KMS-11 (cell line): ENCODE data around the gene HIF3A.
A peak's percentile ranks its signal among the peaks of the same experiment; 100 is the strongest.

Experiments used
- H2AFZ ChIP-seq: fragments of 200-600 bp; sonication (generic); 2 replicates; pipeline ENCODE4 v1.6.1; 2016; ENCODE audit warnings: antibody characterized with exemption, mixed run types, low read depth
- H3K27ac ChIP-seq: fragments of 200-600 bp; sonication (generic); 2 replicates; pipeline ENCODE4 v1.6.1; 2016; ENCODE audit warnings: mild to moderate bottlenecking, mixed run types
- H3K27me3 ChIP-seq: fragments of 200-600 bp; sonication (generic); 2 replicates; pipeline ENCODE4 v1.6.1; 2017; ENCODE audit warnings: mild to moderate bottlenecking, low read depth, mixed run types, moderate library complexity; ENCODE audit not compliant: insufficient read depth
- H3K36me3 ChIP-seq: fragments of 200-600 bp; sonication (generic); 2 replicates; pipeline ENCODE4 v1.6.1; 2017; ENCODE audit warnings: mild to moderate bottlenecking, mixed run types; ENCODE audit not compliant: insufficient read depth
- H3K4me1 ChIP-seq: fragments of 200-600 bp; sonication (generic); 2 replicates; pipeline ENCODE4 v1.6.1; 2016; ENCODE audit warnings: mild to moderate bottlenecking, low read depth, mixed run types; ENCODE audit not compliant: poor library complexity, severe bottlenecking
- H3K4me2 ChIP-seq: fragments of 200-600 bp; sonication (generic); 2 replicates; pipeline ENCODE4 v1.7.0; 2016; ENCODE audit warnings: mild to moderate bottlenecking, mixed run types
- H3K4me3 ChIP-seq: fragments of 200-600 bp; sonication (generic); IDR thresholded peaks from 2 replicates; pipeline ENCODE4 v1.6.1; 2017; ENCODE audit warnings: low read depth, low read length, mixed read lengths; ENCODE audit not compliant: insufficient read depth
- H3K79me2 ChIP-seq: fragments of 200-600 bp; sonication (generic); 2 replicates; pipeline ENCODE4 v1.6.1; 2016; ENCODE audit warnings: low read depth, mixed run types; ENCODE audit not compliant: insufficient read depth
- H3K9ac ChIP-seq: fragments of 200-600 bp; sonication (generic); 2 replicates; pipeline ENCODE4 v1.6.1; 2016; ENCODE audit warnings: mild to moderate bottlenecking, mixed run types
- H4K20me1 ChIP-seq: fragments of 200-600 bp; sonication (generic); 2 replicates; pipeline ENCODE4 v1.6.1; 2016; ENCODE audit warnings: mild to moderate bottlenecking, mixed run types; ENCODE audit not compliant: insufficient read depth
- CTCF ChIP-seq: fragments of 200-600 bp; sonication (generic); conservative IDR thresholded peaks from 2 replicates; pipeline ENCODE4 v1.6.1; 2017; ENCODE audit warnings: low read depth, mild to moderate bottlenecking, antibody characterized with exemption, low read length, moderate library complexity, mixed read lengths

Gene HIF3A

GRCh38 chr19:46350029-46350757 is 53.4 kb downstream of the HIF3A start:
- peaks cover 30% of the 10 kb centered on the region for H3K4me1 ChIP-seq
- H3K27ac ChIP-seq, result no peak overlapping the region
- peaks cover 6% of the 10 kb centered on the region; the same call in 1 of the 2 replicates for H3K36me3 ChIP-seq
- no peaks in the 10 kb centered on the region; the same call in 1 of the 2 replicates for H4K20me1 ChIP-seq
- TF ChIP-seq CTCF, result no peak
- 0 out of 2 replicates have a peak overlapping the region, but pooled peaks have one; percentile 85 for H3K4me2 ChIP-seq
- H3K4me3 ChIP-seq, result no peak overlapping the region
- H3K9ac ChIP-seq, result no peak overlapping the region
- no peaks in the 10 kb centered on the region for H3K27me3 ChIP-seq
- no peak overlapping the region for H2AFZ ChIP-seq
- H3K79me2 ChIP-seq, result peaks cover 49% of the 10 kb centered on the region

DNA sequence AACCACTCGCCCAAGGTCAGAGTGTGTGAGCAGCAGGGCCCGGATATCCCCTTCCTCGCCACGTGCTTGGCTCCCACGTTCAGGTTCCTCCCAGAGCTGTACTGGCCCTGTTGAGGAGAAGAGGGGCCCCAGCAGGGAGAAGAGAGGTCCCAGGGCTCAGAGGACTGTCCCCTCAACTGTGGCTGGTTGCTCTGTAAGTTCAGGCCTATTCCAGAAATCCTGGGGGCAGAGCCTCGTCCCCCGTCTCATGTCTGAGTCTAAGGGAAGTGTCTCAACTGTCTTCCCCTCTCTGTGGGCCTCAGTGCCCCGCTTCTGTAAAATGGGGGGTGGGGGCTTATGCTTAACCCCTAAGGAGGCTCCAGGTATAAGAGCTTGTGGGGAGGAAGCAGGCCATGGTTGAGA is 53.9 kb downstream of the HIF3A start:
- Histone ChIP-seq H3K9ac (no peak overlapping the region), H3K27ac (no peak overlapping the region), H3K36me3 (peaks cover 6% of the 10 kb centered on the region; the same call in 1 of the 2 replicates), H2AFZ (no peak overlapping the region), H3K4me1 (peaks cover 30% of the 10 kb centered on the region), H3K4me2 (no peak overlapping the region), H3K79me2 (peaks cover 49% of the 10 kb centered on the region), H4K20me1 (no peaks in the 10 kb centered on the region; the same call in 1 of the 2 replicates), H3K27me3 (no peaks in the 10 kb centered on the region), H3K4me3 (no peak overlapping the region)
- no peak for TF ChIP-seq CTCF

DNA sequence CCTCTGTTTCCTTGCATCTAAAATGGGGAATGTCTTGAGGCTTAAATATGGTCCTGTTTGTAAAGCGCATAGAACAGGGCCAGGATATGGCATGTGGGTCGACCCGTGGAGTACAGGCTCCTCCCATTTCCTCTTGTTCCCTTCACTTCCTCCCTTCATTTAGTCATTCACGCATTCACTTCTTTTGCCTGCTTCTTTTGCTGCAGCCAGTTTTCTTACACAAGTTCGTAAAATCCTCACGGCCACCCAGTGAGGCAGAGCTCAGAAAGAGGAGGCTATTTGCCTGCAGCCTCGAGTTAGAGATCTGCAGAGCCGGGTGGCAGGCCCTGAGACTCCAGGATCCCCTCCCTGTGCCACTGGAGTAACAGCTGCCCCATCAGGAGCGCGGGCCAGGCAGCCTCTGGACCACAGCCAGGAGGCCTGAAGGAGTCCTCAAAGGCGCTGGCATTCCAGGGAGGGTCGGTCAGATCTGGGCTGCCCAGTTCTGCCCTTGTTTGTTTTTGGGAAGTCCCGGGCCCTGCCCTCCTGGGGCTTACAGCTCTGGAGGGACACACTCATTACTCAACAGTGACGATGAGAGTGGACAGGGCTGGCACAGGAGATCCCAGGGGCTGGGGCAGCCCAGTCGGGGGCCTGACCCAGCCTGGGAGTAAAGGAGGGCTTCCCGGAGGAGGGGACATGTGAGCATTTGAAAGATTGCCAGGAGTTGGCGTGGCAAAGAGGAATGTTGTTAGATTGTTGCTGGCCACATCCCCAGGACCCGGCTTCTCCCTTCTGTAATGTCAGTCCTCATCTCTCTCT is 54.6 kb downstream of the HIF3A start:
- H4K20me1 ChIP-seq, result no peaks in the 10 kb centered on the region; the same call in 1 of the 2 replicates
- no peak overlapping the region for H3K27ac ChIP-seq
- no peak overlapping the region for H2AFZ ChIP-seq
- H3K27me3 ChIP-seq, result no peaks in the 10 kb centered on the region
- peaks cover 49% of the 10 kb centered on the region for H3K79me2 ChIP-seq
- no peak overlapping the region for H3K4me3 ChIP-seq
- H3K36me3 ChIP-seq, result peaks cover 6% of the 10 kb centered on the region; the same call in 1 of the 2 replicates
- peaks cover 27% of the 10 kb centered on the region for H3K4me1 ChIP-seq
- H3K4me2 ChIP-seq, result no peak overlapping the region
- TF ChIP-seq CTCF, result no peak
- H3K9ac ChIP-seq, result no peak overlapping the region

GRCh38 chr19:46353730-46354528 is 57.1 kb downstream of the HIF3A start:
- Histone ChIP-seq H4K20me1 (peaks cover 5% of the 10 kb centered on the region), H2AFZ (no peak overlapping the region), H3K79me2 (peaks cover 31% of the 10 kb centered on the region), H3K36me3 (peaks cover 6% of the 10 kb centered on the region; the same call in 1 of the 2 replicates), H3K4me1 (peaks cover 13% of the 10 kb centered on the region), H3K27me3 (no peaks in the 10 kb centered on the region), H3K4me3 (no peak overlapping the region), H3K4me2 (no peak overlapping the region), H3K27ac (no peak overlapping the region), H3K9ac (no peak overlapping the region)
- TF ChIP-seq CTCF, result no peak
